PC-3 (cell line): ENCODE data around the gene C1orf52. TPM values are rescaled to one million over a fixed set of nuclear protein-coding genes. Genes with fewer than 3 reads are reported as not detected.

Experiments used
- ATAC-seq: fragments of 200-7000 bp; cut with Tn5 transposase; 2 replicates; pipeline ENCODE4 v1.9.1; 2020; ENCODE audit warnings: mild to moderate bottlenecking, moderate library complexity
- BruUV-seq: library from RNA; stranded (reverse); fragments of 400-500 nt; replicated peaks from 2 replicates; lab custom pipeline; 2021; lab: Mats Ljungman, UMichigan
- CTCF ChIA-PET: fragments of 300-600 bp; sonication (Branson Sonifier 250); formaldehyde crosslinking; loops from one replicate; lab custom pipeline; 2022; ENCODE audit warnings: antibody characterized with exemption; lab: Charles Lee
- POLR2A ChIA-PET: fragments of 300-600 bp; sonication (Branson Sonifier 250); formaldehyde crosslinking; loops from one replicate; lab custom pipeline; 2022; ENCODE audit warnings: antibody characterized with exemption; ENCODE audit not compliant: unreplicated experiment; lab: Charles Lee
- DNase-seq: peaks from one replicate; pipeline ENCODE4 v3.0.0-alpha.2; 2015
- H2AFZ ChIP-seq: fragments of 300-600 bp; sonication (generic); 2 replicates; pipeline ENCODE4 v1.6.0; 2016; ENCODE audit warnings: antibody characterized with exemption, low read length
- H3F3A ChIP-seq: fragments of 300-600 bp; sonication (generic); one replicate; pipeline ENCODE4 v1.6.0; 2017; ENCODE audit warnings: antibody characterized with exemption, low read length, control low read depth, mild to moderate bottlenecking; ENCODE audit not compliant: unreplicated experiment
- H3K27ac ChIP-seq: fragments of 300-600 bp; sonication (generic); 2 replicates; pipeline ENCODE4 v1.5.1; 2016; ENCODE audit warnings: mild to moderate bottlenecking, low read length
- H3K27me3 ChIP-seq: fragments of 300-600 bp; sonication (generic); 2 replicates; pipeline ENCODE4 v1.6.1; 2016; ENCODE audit warnings: low read length, mixed read lengths
- H3K36me3 ChIP-seq: fragments of 300-600 bp; sonication (generic); 2 replicates; pipeline ENCODE4 v1.6.1; 2016; ENCODE audit warnings: low read depth, mixed run types, low read length, mixed read lengths
- H3K4me1 ChIP-seq: fragments of 300-600 bp; sonication (generic); 2 replicates; pipeline ENCODE4 v1.5.1; 2016; ENCODE audit warnings: low read length; ENCODE audit not compliant: insufficient read depth
- H3K4me2 ChIP-seq: fragments of 300-600 bp; sonication (generic); 2 replicates; pipeline ENCODE4 v1.6.0; 2016; ENCODE audit warnings: low read length
- H3K4me3 ChIP-seq: fragments of 300-600 bp; sonication (generic); 2 replicates; pipeline ENCODE4 v1.5.1; 2016; ENCODE audit warnings: mild to moderate bottlenecking, low read length, mixed read lengths
- H3K79me2 ChIP-seq: fragments of 300-600 bp; sonication (generic); 2 replicates; pipeline ENCODE4 v1.6.1; 2017; ENCODE audit warnings: low read length, mixed read lengths
- H3K9ac ChIP-seq: fragments of 300-600 bp; sonication (generic); 2 replicates; pipeline ENCODE4 v1.6.0; 2016; ENCODE audit warnings: mild to moderate bottlenecking, low read length
- H3K9me2 ChIP-seq: fragments of 300-600 bp; sonication (generic); replicated peaks from 2 replicates; pipeline ENCODE4 v1.6.1; 2016; ENCODE audit warnings: mixed run types, low read length, mixed read lengths
- H3K9me3 ChIP-seq: fragments of 300-600 bp; sonication (generic); 2 replicates; pipeline ENCODE4 v1.6.1; 2016; ENCODE audit warnings: low read length, mixed read lengths
- H4K20me1 ChIP-seq: fragments of 300-600 bp; sonication (generic); 2 replicates; pipeline ENCODE4 v1.6.1; 2016; ENCODE audit warnings: low read length, mixed read lengths
- EZH2 ChIP-seq: fragments of 300-600 bp; sonication (generic); IDR thresholded peaks from one replicate; pipeline ENCODE4 v1.6.1; 2017; ENCODE audit warnings: antibody characterized with exemption, mild to moderate bottlenecking, low read length; ENCODE audit not compliant: unreplicated experiment
- EZH2phosphoT487 ChIP-seq: fragments of 300-600 bp; sonication (generic); IDR thresholded peaks from 2 replicates; pipeline ENCODE4 v1.6.1; 2018; ENCODE audit warnings: mild to moderate bottlenecking, antibody characterized with exemption, low read length, borderline replicate concordance
- intact Hi-C: fragments of 100-400 bp; cut with micrococcal nuclease; formaldehyde crosslinking; loops from 2 replicates; pipeline ENCODE4 v1.9.0; 2023
- total RNA-seq: library from RNA; depleted of rRNA; stranded (reverse); fragments of >200 nt; gene quantifications from 2 replicates; pipeline ENCODE4 v1.2.3, GENCODE V29; 2014
- TF ChIP-seq, protein P1 (sequence below): fragments of 300-600 bp; sonication (generic); conservative IDR thresholded peaks from 2 replicates; pipeline ENCODE4 v1.5.1; 2017; ENCODE audit warnings: antibody characterized with exemption, low read depth, mild to moderate bottlenecking, low read length

The C1orf52 gene
- total RNA-seq, 1 experiment from 2014 or later: 59.9 TPM

GRCh38 chr1:85245456-85245855 is 14.0 kb downstream of the C1orf52 start:
- Histone ChIP-seq H3K4me3 (no peak overlapping the region), H3K36me3 (peaks cover 7% of the 10 kb centered on the region; the same call in 1 of the 2 replicates), H3K4me1 (peaks cover 21% of the 10 kb centered on the region), H4K20me1 (no peaks in the 10 kb centered on the region), H3K9me3 (no peaks in the 10 kb centered on the region), H3K79me2 (no peaks in the 10 kb centered on the region), H3K9me2 (no peaks in the 10 kb centered on the region), H3F3A (no peaks in the 10 kb centered on the region), H3K27me3 (no peaks in the 10 kb centered on the region), H2AFZ (no peak overlapping the region), H3K27ac (no peak overlapping the region), H3K9ac (no peak overlapping the region), H3K4me2 (peak overlapping the region; percentile 56; the same call in 1 of the 2 replicates)
- ChIA-PET POLR2A (no interaction called here), CTCF (no interaction called here)
- no peak for TF ChIP-seq EZH2
- TF ChIP-seq, protein P1, sequence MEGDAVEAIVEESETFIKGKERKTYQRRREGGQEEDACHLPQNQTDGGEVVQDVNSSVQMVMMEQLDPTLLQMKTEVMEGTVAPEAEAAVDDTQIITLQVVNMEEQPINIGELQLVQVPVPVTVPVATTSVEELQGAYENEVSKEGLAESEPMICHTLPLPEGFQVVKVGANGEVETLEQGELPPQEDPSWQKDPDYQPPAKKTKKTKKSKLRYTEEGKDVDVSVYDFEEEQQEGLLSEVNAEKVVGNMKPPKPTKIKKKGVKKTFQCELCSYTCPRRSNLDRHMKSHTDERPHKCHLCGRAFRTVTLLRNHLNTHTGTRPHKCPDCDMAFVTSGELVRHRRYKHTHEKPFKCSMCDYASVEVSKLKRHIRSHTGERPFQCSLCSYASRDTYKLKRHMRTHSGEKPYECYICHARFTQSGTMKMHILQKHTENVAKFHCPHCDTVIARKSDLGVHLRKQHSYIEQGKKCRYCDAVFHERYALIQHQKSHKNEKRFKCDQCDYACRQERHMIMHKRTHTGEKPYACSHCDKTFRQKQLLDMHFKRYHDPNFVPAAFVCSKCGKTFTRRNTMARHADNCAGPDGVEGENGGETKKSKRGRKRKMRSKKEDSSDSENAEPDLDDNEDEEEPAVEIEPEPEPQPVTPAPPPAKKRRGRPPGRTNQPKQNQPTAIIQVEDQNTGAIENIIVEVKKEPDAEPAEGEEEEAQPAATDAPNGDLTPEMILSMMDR: no peak
- no peak for TF ChIP-seq EZH2phosphoT487
- no TSS peak for BruUV-seq
- no peak for ATAC-seq
- intact Hi-C loops: no loop called here
- no peak for DNase-seq

GRCh38 chr1:85244271-85245061 is 15.0 kb downstream of the C1orf52 start:
- BruUV-seq: no TSS peak
- Histone ChIP-seq H3K27ac (peak overlapping the region; percentile 1; the same call in 1 of the 2 replicates), H3K4me1 (peaks cover 22% of the 10 kb centered on the region), H3K4me3 (no peak overlapping the region), H3K9me2 (no peaks in the 10 kb centered on the region), H3K9me3 (no peaks in the 10 kb centered on the region), H3F3A (no peaks in the 10 kb centered on the region), H3K9ac (no peak overlapping the region), H3K27me3 (no peaks in the 10 kb centered on the region), H3K36me3 (no peaks in the 10 kb centered on the region), H2AFZ (peak overlapping the region; percentile 63), H3K79me2 (no peaks in the 10 kb centered on the region), H3K4me2 (peak overlapping the region; percentile 56), H4K20me1 (no peaks in the 10 kb centered on the region)
- TF ChIP-seq, protein P1: no peak
- TF ChIP-seq EZH2phosphoT487 (no peak), EZH2 (no peak)
- ChIA-PET POLR2A (interaction anchor here (0.6 kb wide), 2 partner anchors 128 to 138 kb away, joined by 3 to 4 read pairs; no protein-coding TSS in a partner anchor), CTCF (interaction anchor here (0.5 to 1.6 kb wide), 3 partner anchors 10 to 640 kb away, joined by 4 to 5 read pairs (median 4); no protein-coding TSS in a partner anchor)
- DNase-seq (peak; percentile 55), ATAC-seq (peak; percentile 67)
- intact Hi-C loops: loop anchor here (5.0 kb wide), 1 partner anchor 42 kb away; the partner anchor contains the start of gene SYDE2

DNA sequence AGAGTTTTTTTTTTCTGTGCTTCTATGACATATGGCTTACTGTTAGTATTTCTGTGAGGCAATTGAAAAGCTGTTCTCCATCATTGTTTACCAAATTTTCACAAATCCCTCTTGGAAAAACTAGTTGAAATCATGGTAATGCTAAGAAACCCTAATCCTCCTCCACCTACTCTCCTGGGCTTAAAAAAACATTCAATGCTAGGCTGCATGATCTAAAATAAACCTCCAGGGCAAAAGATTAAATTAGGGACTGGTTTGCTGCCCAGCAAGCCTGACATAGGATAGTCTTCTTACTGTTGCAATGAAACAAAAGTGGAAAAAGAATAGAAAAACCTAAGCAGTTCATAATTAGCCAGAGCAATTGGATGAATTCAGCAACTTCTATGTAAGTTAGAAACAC is 16.1 kb downstream of the C1orf52 start:
- H3K4me1 ChIP-seq: peaks cover 22% of the 10 kb centered on the region
- no peaks in the 10 kb centered on the region for H3F3A ChIP-seq
- CTCF ChIA-PET: interaction anchor here (1.6 kb wide), 1 partner anchor 134 kb away, joined by 5 read pairs; no protein-coding TSS in a partner anchor
- no peak overlapping the region for H2AFZ ChIP-seq
- H3K9me3 ChIP-seq: no peaks in the 10 kb centered on the region
- no TSS peak for BruUV-seq
- no peaks in the 10 kb centered on the region for H3K27me3 ChIP-seq
- no peak overlapping the region for H3K9ac ChIP-seq
- H3K9me2 ChIP-seq: no peaks in the 10 kb centered on the region
- H3K4me3 ChIP-seq: no peak overlapping the region
- no peak for DNase-seq
- H3K27ac ChIP-seq: no peak overlapping the region
- POLR2A ChIA-PET: no interaction called here
- TF ChIP-seq EZH2phosphoT487 (no peak), EZH2 (no peak)
- TF ChIP-seq, protein P1: no peak
- intact Hi-C loops: loop anchor here (5.0 kb wide), 1 partner anchor 41 kb away; the partner anchor contains the start of gene SYDE2
- no peak for ATAC-seq
- no peaks in the 10 kb centered on the region for H3K36me3 ChIP-seq
- H4K20me1 ChIP-seq: no peaks in the 10 kb centered on the region
- no peak overlapping the region for H3K4me2 ChIP-seq
- H3K79me2 ChIP-seq: no peaks in the 10 kb centered on the region
